Kidney tubule cell (primary cell): ENCODE measurements around the gene UGT1A1.
A peak's percentile ranks its signal among the peaks of the same experiment; 100 is the strongest.

Source experiments
- DNase-seq: peaks from one replicate; pipeline ENCODE4 v3.0.0-alpha.2; 2018; ENCODE audit warnings: low spot score

UGT1A1 gene

DNA sequence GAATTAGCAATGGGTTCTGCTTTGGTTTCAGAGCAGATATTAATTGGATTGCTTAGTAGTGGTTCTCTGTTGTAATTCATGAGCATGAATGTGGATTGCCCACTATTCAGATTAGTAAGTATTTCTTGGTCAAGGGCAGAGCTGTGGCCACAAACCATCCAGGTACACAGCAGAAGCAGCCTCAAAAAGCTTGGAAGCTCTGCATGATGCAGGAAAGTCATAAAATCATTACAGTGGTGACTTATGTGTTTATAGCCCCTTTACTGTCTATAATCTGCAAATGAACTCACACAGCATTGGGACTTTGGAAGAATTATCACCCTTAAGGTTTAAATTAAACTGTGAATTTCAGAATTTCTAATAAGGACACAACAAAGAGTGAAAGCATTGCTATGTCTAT is 1.9 kb upstream of the UGT1A1 start:
- no peak for DNase-seq

DNA sequence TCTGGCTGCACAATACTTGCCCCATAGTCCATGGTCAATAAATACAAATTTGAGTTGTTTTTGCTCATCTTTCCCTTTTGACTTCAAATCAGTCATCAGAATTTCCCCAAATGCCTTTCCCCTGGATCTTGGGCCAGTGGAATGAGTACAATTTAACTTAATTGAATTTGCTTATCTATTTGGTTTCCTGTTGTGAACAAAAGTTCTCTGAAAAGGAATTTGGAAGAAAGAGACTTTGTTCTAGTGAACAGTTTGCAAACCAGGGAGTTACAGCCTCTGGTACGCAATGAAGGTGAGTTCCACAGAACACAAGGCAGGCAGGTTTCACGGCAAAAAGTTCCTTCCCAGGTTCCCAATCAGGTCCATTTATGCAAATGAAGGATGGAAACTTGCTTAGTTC is 1.2 kb upstream of the UGT1A1 start:
- DNase-seq, result no peak

DNA sequence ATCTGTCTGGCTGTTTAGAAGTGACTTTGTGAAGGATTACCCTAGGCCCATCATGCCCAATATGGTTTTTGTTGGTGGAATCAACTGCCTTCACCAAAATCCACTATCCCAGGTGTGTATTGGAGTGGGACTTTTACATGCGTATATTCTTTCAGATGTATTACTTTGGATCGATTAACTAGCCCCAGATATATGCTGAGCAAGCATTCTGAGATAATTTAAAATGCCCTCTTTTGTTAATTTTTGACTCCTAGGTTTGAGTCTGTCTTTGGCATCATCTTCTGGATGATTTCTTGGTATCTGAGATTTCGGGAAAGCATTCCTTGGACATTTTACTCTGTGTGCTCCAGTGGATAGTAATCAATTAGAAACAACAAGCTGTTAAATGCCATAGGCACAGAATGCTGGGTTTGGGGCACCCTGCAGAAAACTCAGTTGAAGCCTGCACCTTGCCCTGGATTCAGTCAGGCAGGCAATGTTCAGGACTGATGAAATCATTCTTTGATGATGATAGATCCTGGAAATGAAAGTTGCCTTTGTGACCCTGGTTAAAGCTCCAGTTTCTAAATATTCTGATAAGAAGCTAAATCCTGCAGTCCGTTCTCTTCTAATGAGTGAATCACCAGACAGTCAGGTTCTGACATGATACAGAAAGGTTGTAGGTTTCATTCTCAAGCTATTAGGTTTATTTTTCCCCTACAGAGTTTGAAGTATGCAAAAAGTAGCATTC is 1.1 kb downstream of the UGT1A1 start:
- DNase-seq, result peak; percentile 27

DNA sequence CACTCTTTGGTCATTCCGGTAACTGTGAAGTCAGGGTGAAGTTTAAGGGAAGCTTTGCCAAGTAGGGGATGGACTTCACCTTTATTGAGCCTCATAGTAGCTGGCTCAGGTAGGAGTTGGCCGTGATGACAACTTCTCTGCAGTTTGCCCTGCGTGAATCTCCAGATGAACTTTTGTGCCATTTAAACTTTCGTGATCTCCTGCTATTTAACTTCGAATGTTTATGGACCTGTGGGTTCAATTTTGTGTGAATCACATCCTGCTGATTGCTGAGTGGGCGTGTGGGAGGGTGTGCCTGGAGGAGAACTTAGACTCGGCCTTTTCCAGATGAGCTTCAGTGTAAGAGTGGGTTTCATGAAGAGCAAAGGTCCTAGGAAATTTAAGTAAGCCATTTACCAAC is 4.2 kb downstream of the UGT1A1 start:
- DNase-seq, result peak; percentile 54

DNA sequence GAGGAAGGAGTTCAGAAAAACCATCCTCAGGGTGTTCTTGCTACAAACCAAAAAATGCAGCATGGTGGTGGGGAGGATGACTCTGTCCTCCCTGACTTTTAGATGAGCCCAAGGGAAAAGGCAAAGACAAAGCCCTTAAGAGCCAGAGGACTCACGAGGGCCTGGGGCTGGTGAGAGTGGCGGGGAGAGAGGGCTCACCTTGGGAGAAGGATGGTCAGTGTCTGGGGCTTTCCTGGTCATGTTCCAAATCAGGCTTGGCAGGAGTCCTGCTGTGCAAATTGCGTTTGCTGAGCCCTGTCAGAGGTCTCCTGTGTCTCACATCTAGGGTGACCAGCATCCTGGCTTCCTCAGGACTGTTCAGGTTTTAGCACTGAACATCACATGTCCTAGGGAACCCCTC is 4.7 kb downstream of the UGT1A1 start:
- no peak for DNase-seq

DNA sequence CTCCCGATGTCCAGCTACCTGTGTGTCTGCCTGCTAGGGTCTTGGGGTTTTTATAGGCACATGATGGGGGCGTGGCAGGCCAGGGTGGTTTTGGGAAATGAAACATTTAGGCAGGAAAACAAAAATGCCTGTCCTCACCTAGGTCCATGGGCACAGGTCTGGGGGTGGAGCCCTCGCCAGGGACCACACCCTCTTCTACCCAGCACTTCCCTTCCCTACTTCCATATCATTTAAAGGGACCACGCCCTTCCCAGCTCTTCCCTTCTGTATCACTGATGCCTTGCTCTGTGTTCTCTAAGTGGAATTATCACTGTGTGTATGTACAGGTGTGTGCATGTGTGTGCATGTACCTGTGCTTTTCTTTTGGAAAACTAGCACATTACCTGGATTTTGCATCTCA is 6.3 kb downstream of the UGT1A1 start:
- DNase-seq, result no peak

DNA sequence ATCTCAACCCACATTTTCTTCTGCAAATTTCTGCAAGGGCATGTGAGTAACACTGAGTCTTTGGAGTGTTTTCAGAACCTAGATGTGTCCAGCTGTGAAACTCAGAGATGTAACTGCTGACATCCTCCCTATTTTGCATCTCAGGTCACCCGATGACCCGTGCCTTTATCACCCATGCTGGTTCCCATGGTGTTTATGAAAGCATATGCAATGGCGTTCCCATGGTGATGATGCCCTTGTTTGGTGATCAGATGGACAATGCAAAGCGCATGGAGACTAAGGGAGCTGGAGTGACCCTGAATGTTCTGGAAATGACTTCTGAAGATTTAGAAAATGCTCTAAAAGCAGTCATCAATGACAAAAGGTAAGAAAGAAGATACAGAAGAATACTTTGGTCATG is 8.0 kb downstream of the UGT1A1 start:
- DNase-seq, result no peak

DNA sequence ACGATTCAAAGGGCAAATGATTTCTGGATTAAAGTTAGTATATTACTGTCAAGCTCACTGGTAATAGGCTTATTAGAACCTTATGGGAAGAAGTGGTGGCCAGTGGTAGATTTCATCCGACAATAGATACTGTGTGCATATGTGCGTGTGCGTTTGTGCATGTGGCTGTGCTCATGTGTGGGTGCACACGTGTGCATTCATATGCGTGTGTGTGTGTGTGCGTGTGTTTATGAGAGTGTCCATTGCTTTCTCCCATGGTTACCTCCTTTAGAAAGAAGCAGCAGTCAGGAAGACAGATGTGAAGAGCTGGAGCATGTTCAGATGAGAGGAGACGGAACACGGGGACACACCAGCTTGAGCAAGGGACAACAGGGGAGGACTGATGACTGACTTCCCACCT is 9.2 kb downstream of the UGT1A1 start:
- DNase-seq, result no peak

DNA sequence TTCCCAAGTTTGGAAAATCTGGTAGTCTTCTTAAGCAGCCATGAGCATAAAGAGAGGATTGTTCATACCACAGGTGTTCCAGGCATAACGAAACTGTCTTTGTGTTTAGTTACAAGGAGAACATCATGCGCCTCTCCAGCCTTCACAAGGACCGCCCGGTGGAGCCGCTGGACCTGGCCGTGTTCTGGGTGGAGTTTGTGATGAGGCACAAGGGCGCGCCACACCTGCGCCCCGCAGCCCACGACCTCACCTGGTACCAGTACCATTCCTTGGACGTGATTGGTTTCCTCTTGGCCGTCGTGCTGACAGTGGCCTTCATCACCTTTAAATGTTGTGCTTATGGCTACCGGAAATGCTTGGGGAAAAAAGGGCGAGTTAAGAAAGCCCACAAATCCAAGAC is 12.1 kb downstream of the UGT1A1 start:
- no peak for DNase-seq

DNA sequence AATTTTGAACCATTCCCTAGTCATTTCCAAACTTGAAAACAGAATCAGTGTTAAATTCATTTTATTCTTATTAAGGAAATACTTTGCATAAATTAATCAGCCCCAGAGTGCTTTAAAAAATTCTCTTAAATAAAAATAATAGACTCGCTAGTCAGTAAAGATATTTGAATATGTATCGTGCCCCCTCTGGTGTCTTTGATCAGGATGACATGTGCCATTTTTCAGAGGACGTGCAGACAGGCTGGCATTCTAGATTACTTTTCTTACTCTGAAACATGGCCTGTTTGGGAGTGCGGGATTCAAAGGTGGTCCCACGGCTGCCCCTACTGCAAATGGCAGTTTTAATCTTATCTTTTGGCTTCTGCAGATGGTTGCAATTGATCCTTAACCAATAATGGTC is 12.5 kb downstream of the UGT1A1 start:
- DNase-seq, result no peak

DNA sequence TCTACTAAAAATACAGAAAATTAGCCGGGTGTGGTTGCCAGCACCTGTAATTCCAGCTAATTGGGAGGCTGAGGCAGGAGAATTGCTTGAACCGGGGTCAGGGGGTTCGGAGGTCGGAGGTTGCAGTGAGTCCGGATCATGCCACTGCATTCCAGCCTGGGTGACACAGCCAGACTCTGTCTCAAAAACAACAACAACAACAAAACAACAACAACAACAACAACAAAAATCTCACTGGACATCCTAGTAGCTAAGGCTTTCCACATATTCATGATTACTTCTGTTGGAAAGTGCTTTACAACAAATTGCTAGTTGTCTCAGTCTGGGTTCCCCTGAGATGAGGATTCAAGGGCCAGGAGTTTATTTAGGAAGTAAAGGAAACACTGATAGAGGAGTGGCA is 13.8 kb downstream of the UGT1A1 start:
- no peak for DNase-seq

DNA sequence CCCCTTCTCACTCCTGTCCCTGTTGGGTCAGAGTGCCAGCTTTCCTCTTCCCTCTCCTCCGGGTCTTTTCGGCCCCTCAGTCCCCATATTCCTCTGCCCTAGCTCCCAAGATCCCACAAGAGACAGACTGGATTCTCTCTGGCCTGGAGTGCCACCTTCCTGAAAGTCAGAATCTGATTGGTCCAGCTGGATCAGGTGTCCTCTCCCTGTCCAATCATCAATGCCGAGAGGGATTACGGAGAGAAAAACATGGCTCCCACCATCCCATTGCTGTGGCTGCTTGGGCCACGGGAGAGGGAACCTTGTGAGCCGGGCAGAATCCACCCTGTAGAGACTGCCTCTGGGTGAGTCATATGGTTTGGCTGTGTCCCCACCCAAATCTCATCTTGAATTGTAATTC is 15.3 kb downstream of the UGT1A1 start:
- DNase-seq, result no peak

DNA sequence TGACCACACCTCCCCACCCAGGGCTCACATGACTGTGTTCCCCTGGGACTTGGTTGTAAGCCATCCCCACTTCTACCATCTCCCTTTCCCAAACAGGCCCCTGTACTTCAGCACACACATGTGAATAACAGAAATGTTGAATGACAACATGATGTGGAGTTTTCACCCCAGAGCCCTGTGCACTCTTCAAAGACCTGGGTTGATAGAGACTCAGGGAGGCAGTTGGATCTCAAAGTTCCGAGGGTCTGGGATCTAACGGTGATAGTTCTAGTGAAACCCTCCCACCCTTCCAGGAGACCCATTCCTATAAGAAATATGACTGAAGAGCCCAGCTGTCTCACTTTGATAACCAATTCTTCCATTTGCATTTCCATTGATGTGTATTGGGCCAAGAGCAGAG is 18.0 kb downstream of the UGT1A1 start, which contains the start of gene MROH2A:
Gene MROH2A (plus strand): TSS at position 301 of the 400 bp plus-strand sequence. CDS start 1,029 bp downstream, outside the sequence.
- no peak for DNase-seq

DNA sequence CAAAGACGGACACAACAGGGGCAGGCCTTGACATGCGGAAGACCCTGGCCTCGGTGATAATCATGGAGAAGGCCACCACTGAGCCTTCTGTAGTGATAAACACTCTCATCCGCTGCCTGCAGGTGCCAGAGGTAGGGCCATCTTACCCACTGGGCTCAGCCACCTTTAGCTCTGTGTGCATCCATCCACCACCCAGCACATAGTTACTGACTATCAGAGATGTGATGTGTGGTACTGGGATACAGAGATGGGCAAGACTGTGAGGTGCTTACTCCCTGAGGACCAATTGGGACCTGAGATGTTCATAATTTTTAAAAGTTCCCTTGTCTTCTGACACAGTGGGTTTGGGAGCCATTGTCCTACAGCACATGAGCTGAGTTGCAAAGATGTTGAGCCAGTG is 19.7 kb downstream of the UGT1A1 start:
- DNase-seq, result no peak

DNA sequence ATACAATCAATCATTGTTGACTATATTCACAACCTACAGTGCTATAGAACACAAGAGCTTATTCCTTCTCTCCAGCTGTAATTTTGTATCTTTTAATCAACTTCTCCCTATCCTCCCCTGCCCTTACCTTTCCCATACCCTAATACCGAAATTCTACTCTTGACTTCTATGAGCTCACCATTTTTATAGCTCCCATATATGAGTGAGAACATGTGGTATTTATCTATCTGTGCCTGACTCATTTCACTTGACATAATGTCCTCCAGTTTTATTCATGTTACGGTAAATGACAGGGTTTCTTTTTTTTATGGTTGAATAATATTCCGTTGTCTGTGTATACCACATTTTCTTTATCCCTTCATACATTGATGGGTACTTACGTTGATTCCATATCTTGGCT is 20.7 kb downstream of the UGT1A1 start:
- DNase-seq, result no peak

DNA sequence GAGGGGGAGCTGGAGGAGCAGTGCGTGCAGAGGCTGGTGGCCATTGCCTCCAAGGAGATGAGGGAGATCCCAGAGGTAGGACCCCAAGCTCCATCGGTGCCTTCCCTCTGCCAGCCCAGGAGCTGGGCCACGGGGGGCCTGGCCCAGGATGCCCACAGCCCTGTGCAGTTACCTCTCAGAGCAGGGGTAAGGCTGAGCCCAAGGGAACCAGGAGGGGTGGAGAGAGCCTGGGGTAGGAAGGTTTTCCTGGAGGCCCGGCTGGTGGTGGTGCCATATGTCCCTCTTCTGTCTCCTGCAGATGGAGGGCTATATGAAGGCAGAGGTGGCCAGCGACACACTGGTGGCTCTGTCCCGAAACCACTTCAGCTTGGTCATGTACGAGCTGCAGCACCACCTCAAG is 29.5 kb downstream of the UGT1A1 start:
- DNase-seq, result no peak

DNA sequence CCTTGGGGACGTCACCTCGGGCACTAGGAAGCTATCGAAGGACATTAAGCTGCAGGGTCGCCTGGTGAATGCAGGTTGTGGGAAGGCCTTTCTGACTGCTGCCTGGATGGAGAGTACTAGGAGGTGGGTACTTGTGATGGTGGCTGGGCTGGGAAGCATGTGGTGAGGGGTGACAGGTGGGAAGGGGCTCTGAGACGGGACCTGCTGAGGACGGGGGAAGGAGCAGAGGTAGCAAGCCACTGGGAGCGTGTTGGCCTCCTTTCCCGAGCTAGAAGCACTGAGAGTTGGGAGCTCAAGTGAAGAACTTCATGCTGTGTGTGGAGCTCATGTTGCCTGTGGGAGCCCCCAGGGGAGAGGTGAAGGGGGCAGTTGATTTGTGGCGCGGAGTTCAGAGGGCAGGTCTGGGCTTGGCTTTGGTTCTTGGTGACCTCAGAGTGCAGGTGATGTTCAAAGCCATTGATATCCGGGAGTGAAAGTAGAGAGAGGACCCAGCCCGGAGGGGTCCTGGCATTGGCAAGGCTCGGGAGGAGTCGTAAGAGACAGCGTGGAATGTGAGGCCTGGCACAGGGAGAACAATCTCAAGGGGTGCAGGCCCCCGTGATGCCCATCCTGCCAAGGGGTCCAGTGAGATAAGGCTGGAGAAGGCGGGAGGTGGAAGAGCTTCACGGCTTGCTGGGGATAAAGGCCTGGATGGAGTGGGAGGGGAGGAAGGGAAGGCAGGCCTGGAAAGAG is 31.2 kb downstream of the UGT1A1 start:
- DNase-seq, result no peak

DNA sequence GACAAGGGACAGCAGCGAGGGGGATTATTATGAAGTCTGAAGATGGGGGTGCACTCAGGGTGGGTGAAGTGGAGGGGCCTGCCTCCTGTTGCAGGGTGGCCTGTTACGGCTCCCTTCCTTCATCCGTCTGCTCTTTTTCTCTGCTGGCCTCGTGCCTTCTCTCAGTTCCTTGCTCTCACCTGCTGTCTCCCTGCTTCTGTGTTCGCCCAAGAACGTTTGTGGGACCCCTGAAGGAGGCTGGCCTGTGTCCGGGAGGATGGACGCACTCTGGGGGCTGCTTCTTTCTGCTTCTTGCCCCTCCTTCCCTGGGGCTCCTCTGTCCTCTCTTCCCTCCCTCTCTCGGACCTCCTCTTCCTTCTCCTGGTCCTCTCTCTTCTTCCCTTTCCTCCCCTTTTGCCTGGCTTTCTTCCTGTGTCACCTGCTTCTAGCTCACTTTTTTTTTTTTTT is 31.8 kb downstream of the UGT1A1 start:
- no peak for DNase-seq

DNA sequence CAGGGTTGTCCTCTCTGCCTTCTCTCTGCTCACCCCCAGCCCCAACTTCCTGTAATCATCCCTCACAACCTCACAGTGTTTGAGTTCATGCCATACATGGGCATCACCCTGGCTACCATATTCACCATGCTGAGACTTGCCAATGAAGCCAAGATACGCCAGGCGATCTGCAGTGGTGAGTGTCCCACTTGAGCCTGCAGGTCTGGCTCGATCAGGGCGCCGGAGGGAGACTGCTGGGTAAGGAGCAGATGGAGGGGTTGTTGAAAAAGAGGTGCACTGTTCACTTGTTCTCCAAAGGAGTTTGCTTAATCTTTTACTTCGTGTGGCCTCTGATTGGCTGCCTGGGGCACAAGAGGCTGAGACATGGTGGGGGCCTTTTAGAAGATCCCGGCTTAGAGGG is 32.6 kb downstream of the UGT1A1 start:
- no peak for DNase-seq

DNA sequence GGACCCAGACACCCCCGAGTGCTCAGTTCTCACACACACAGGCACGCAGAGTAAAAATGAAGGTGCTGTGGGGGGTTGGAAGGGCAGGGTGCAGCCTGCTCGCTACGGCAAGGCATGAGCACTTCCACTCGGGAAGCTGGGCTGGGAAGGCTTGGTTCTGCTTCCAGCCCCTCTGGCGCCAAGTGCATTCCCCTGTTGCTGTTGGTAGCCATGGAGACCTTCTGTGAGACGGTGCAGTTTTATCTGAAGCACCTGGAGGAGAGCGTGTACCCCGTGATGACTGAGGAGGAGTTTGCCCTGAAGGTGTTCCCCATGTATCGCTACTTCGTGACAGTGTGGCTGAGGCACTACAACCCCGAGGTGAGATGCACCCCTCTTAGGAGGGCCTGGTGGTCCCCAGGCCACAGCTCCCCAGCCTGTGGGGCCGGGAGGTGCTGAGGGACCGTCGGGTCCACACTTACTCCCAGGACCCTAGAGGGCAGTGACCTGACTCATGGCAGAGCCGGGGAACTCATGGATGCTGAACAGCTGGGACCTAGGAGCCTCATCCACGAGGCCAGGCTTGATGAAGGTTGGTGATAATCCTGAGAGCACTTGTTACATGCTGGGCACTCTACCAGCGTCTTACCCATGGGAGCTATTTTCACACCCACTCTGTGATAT is 33.5 kb downstream of the UGT1A1 start:
- DNase-seq, result no peak

DNA sequence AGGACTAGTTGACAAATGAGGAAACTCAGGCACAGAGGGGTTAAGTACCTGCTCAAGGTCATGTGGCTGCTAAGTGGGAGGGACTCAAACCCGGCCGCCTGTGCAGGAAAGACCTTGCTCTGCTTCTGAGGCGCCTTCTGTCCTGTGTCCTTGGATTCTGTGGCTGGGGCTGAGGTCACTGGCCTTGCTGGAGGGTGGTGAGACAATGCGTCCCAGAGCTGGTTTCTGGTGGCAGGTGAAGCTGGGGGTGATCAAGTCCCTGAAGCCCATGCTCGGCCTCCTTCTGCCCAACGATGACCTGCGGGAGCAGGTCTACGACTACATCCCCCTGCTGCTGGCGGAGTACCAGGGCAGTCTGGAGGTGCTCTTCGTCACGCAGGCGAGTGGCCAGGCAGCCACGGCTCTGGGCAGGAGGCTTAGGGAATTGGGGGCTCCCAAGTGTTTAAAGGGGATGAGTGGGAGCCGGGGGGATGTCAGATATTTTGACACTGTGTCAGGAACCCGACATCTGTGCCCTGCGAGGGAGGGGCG is 34.1 kb downstream of the UGT1A1 start:
- DNase-seq, result no peak

DNA sequence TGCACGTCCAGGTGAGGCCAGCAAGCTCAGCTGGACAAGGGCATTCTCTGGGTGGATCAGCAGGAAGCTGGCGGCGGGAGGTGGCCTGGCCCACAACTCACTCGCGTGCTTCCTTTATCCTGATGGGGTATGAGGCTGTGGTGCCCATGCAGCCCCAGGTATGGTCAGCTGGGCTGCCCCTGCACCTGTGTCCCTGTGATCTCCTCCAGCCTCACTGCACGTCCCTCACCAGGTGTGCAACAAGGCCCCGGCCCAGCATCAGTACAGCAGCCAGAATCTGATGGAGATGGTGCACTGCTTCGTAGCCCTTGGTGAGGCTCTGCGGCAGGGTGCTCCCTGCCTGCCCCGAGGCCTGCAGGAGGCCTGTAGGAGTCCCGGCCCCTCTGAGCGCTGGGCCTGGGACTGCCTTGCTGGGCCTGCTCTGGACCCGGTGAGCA is 35.7 kb downstream of the UGT1A1 start:
- DNase-seq, result no peak

DNA sequence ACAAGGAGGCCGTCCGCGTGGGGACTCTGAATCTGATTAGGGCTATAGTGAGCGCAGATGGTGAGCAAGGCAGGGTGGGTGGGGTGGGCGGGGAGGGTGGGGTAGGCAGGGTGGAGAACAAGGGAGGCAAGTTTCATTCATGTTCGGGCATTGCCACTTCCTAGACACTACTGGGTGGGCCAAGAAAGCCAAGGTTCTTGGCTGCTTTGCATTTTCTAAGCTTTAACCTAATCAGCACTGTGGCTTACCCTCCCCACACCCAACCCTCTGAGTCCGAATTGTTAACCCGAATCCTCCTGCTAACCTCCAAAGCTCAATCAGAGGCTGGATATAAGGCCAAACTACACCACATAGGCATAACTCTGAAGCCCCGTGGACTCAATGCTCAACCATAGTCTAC is 36.2 kb downstream of the UGT1A1 start:
- no peak for DNase-seq
